Measurements from ENCODE around the gene OR51D1.
A peak's percentile ranks its signal among the peaks of the same experiment; 100 is the strongest.

Gene OR51D1

GRCh38 chr11:4658629-4659445 is 21.6 kb downstream of the OR51D1 start:
- peak overlapping the region; percentile 4 for H2BK5ac ChIP-seq (ENCODE audit: low read depth, low read length, poor library complexity, severe bottlenecking)
- no peaks in the 10 kb centered on the region for H3K4me1 ChIP-seq (ENCODE audit: control insufficient read depth, insufficient read depth, low read depth, low read length)
- H3K36me3 ChIP-seq (ENCODE audit: control insufficient read depth in 1 of 2, insufficient read depth in 2 of 2, low read depth in 1 of 2, low read length in 2 of 2) = no peaks in the 10 kb centered on the region
- no peaks in the 10 kb centered on the region for H3K9me3 ChIP-seq (ENCODE audit: control insufficient read depth, low read length)
- 80% methylated on average over 2 of the region's 5 CpGs for WGBS
- H3K79me1 ChIP-seq (replicated peaks; ENCODE audit: low read length, poor library complexity, severe bottlenecking) = no peaks in the 10 kb centered on the region
- H2AFZ ChIP-seq (ENCODE audit: low read depth, low read length) = no peak overlapping the region
- H3K4me2 ChIP-seq (ENCODE audit: low read length, poor library complexity, severe bottlenecking) = peak overlapping the region; percentile 27
- H3K9ac ChIP-seq (ENCODE audit: low read length) = no peak overlapping the region
- H3K4ac ChIP-seq (ENCODE audit: low read depth in 1 of 2, low read length in 2 of 2) = no peak overlapping the region
- H2BK120ac ChIP-seq (ENCODE audit: low read depth, low read length) = no peak overlapping the region
- no peak overlapping the region for H2BK15ac ChIP-seq (ENCODE audit: low read depth, poor library complexity, severe bottlenecking)
- DNase-seq = no peak
- no peak overlapping the region for H3K18ac ChIP-seq (ENCODE audit: low read depth in 1 of 2, low read length in 2 of 2)
- no peak overlapping the region for H2BK12ac ChIP-seq (ENCODE audit: low read length in 2 of 2)
- H4K8ac ChIP-seq (ENCODE audit: low read length) = no peak overlapping the region
- no peaks in the 10 kb centered on the region for H3K27me3 ChIP-seq (ENCODE audit: control insufficient read depth in 1 of 2, insufficient read depth in 1 of 2, low read length in 2 of 2)
- no peak overlapping the region for H3K14ac ChIP-seq (ENCODE audit: low read length in 2 of 2)
- peak overlapping the region; percentile 87 for H3K27ac ChIP-seq (ENCODE audit: low read length, poor library complexity, severe bottlenecking)
- no peak overlapping the region for H4K91ac ChIP-seq (ENCODE audit: low read length)
- no peak overlapping the region for H3K23ac ChIP-seq (ENCODE audit: low read length in 2 of 2)
- H2AK5ac ChIP-seq (ENCODE audit: low read length, severe bottlenecking) = no peak overlapping the region
- H3K4me3 ChIP-seq (ENCODE audit: insufficient read depth in 1 of 2, low read depth in 1 of 2, low read length in 2 of 2) = no peak overlapping the region

- Histone ChIP-seq H3K18ac (ENCODE audit: low read depth in 1 of 2, low read length in 2 of 2) (no peak overlapping the region), H3K4me3 (ENCODE audit: insufficient read depth in 1 of 2, low read depth in 1 of 2, low read length in 2 of 2) (no peak overlapping the region)
These were observed 25.6 kb downstream of the OR51D1 start for GRCh38 chr11:4662876-4663275.

GRCh38 chr11:4664183-4664582 is 26.9 kb downstream of the OR51D1 start:
- no peak overlapping the region for H2BK5ac ChIP-seq (ENCODE audit: low read depth, low read length, poor library complexity, severe bottlenecking)
- no peak overlapping the region for H3K4me3 ChIP-seq (ENCODE audit: insufficient read depth in 1 of 2, low read depth in 1 of 2, low read length in 2 of 2)
- no peak overlapping the region for H2AFZ ChIP-seq (ENCODE audit: low read depth, low read length)
- no peak for DNase-seq
- no peak overlapping the region for H2BK120ac ChIP-seq (ENCODE audit: low read depth, low read length)
- H4K91ac ChIP-seq (ENCODE audit: low read length) = no peak overlapping the region
- H3K4me2 ChIP-seq (ENCODE audit: low read length, poor library complexity, severe bottlenecking) = no peak overlapping the region
- H3K79me1 ChIP-seq (replicated peaks; ENCODE audit: low read length, poor library complexity, severe bottlenecking) = no peaks in the 10 kb centered on the region
- H2BK15ac ChIP-seq (ENCODE audit: low read depth, poor library complexity, severe bottlenecking) = no peak overlapping the region
- no peak overlapping the region for H3K23ac ChIP-seq (ENCODE audit: low read length in 2 of 2)
- no peak overlapping the region for H3K18ac ChIP-seq (ENCODE audit: low read depth in 1 of 2, low read length in 2 of 2)
- H3K4me1 ChIP-seq (ENCODE audit: control insufficient read depth, insufficient read depth, low read depth, low read length) = no peaks in the 10 kb centered on the region
- H2AK5ac ChIP-seq (ENCODE audit: low read length, severe bottlenecking) = no peak overlapping the region
- no peaks in the 10 kb centered on the region for H3K27me3 ChIP-seq (ENCODE audit: control insufficient read depth in 1 of 2, insufficient read depth in 1 of 2, low read length in 2 of 2)
- H3K27ac ChIP-seq (ENCODE audit: low read length, poor library complexity, severe bottlenecking) = no peak overlapping the region
- no peak overlapping the region for H3K9ac ChIP-seq (ENCODE audit: low read length)
- WGBS = 71% methylated on average over 1 of the region's 3 CpGs
- no peaks in the 10 kb centered on the region for H3K9me3 ChIP-seq (ENCODE audit: control insufficient read depth, low read length)
- H4K8ac ChIP-seq (ENCODE audit: low read length) = no peak overlapping the region
- no peak overlapping the region for H3K4ac ChIP-seq (ENCODE audit: low read depth in 1 of 2, low read length in 2 of 2)
- H3K14ac ChIP-seq (ENCODE audit: low read length in 2 of 2) = no peak overlapping the region
- H2BK12ac ChIP-seq (ENCODE audit: low read length in 2 of 2) = no peak overlapping the region
- H3K36me3 ChIP-seq (ENCODE audit: control insufficient read depth in 1 of 2, insufficient read depth in 2 of 2, low read depth in 1 of 2, low read length in 2 of 2) = no peaks in the 10 kb centered on the region

More at GRCh38 chr11:4662876-4663275, 25.6 kb downstream of the OR51D1 start:
- no peak overlapping the region for H3K23ac ChIP-seq (ENCODE audit: low read length in 2 of 2)
- H2AK5ac ChIP-seq (ENCODE audit: low read length, severe bottlenecking) = no peak overlapping the region
- H3K27me3 ChIP-seq (ENCODE audit: control insufficient read depth in 1 of 2, insufficient read depth in 1 of 2, low read length in 2 of 2) = no peaks in the 10 kb centered on the region
- H3K14ac ChIP-seq (ENCODE audit: low read length in 2 of 2) = no peak overlapping the region
- H3K4me2 ChIP-seq (ENCODE audit: low read length, poor library complexity, severe bottlenecking) = no peak overlapping the region
- no peak overlapping the region for H2AFZ ChIP-seq (ENCODE audit: low read depth, low read length)
- H3K4ac ChIP-seq (ENCODE audit: low read depth in 1 of 2, low read length in 2 of 2) = no peak overlapping the region
- H4K8ac ChIP-seq (ENCODE audit: low read length) = no peak overlapping the region
- H3K79me1 ChIP-seq (replicated peaks; ENCODE audit: low read length, poor library complexity, severe bottlenecking) = no peaks in the 10 kb centered on the region
- H2BK15ac ChIP-seq (ENCODE audit: low read depth, poor library complexity, severe bottlenecking) = no peak overlapping the region
- no peak overlapping the region for H2BK5ac ChIP-seq (ENCODE audit: low read depth, low read length, poor library complexity, severe bottlenecking)
- H2BK120ac ChIP-seq (ENCODE audit: low read depth, low read length) = no peak overlapping the region
- H3K36me3 ChIP-seq (ENCODE audit: control insufficient read depth in 1 of 2, insufficient read depth in 2 of 2, low read depth in 1 of 2, low read length in 2 of 2) = no peaks in the 10 kb centered on the region
- WGBS = 86% methylated on average over 6 of the region's 6 CpGs
- no peak overlapping the region for H4K91ac ChIP-seq (ENCODE audit: low read length)
- no peaks in the 10 kb centered on the region for H3K9me3 ChIP-seq (ENCODE audit: control insufficient read depth, low read length)
- H3K9ac ChIP-seq (ENCODE audit: low read length) = no peak overlapping the region
- H3K27ac ChIP-seq (ENCODE audit: low read length, poor library complexity, severe bottlenecking) = no peak overlapping the region
- H3K4me1 ChIP-seq (ENCODE audit: control insufficient read depth, insufficient read depth, low read depth, low read length) = no peaks in the 10 kb centered on the region
- no peak overlapping the region for H2BK12ac ChIP-seq (ENCODE audit: low read length in 2 of 2)
- no peak for DNase-seq

- Histone ChIP-seq H3K4me2 (ENCODE audit: low read length, poor library complexity, severe bottlenecking) (no peak overlapping the region), H3K4me3 (ENCODE audit: insufficient read depth in 1 of 2, low read depth in 1 of 2, low read length in 2 of 2) (no peak overlapping the region), H3K4ac (ENCODE audit: low read depth in 1 of 2, low read length in 2 of 2) (no peak overlapping the region), H2BK12ac (ENCODE audit: low read length in 2 of 2) (no peak overlapping the region), H2BK15ac (ENCODE audit: low read depth, poor library complexity, severe bottlenecking) (no peak overlapping the region), H3K9me3 (ENCODE audit: control insufficient read depth, low read length) (no peaks in the 10 kb centered on the region), H3K79me1 (replicated peaks; ENCODE audit: low read length, poor library complexity, severe bottlenecking) (no peaks in the 10 kb centered on the region), H3K14ac (ENCODE audit: low read length in 2 of 2) (no peak overlapping the region), H4K91ac (ENCODE audit: low read length) (no peak overlapping the region), H3K27ac (ENCODE audit: low read length, poor library complexity, severe bottlenecking) (no peak overlapping the region), H3K27me3 (ENCODE audit: control insufficient read depth in 1 of 2, insufficient read depth in 1 of 2, low read length in 2 of 2) (no peaks in the 10 kb centered on the region), H3K9ac (ENCODE audit: low read length) (no peak overlapping the region), H4K8ac (ENCODE audit: low read length) (no peak overlapping the region), H3K36me3 (ENCODE audit: control insufficient read depth in 1 of 2, insufficient read depth in 2 of 2, low read depth in 1 of 2, low read length in 2 of 2) (no peaks in the 10 kb centered on the region), H2BK5ac (ENCODE audit: low read depth, low read length, poor library complexity, severe bottlenecking) (no peak overlapping the region), H2BK120ac (ENCODE audit: low read depth, low read length) (no peak overlapping the region), H3K23ac (ENCODE audit: low read length in 2 of 2) (no peak overlapping the region), H2AK5ac (ENCODE audit: low read length, severe bottlenecking) (no peak overlapping the region), H3K4me1 (ENCODE audit: control insufficient read depth, insufficient read depth, low read depth, low read length) (no peaks in the 10 kb centered on the region), H2AFZ (ENCODE audit: low read depth, low read length) (no peak overlapping the region), H3K18ac (ENCODE audit: low read depth in 1 of 2, low read length in 2 of 2) (no peak overlapping the region)
- DNase-seq = no peak
- whole genome bisulfite sequencing = 25% methylated on average over 1 of the region's 3 CpGs
These were observed 27.5 kb downstream of the OR51D1 start for GRCh38 chr11:4664786-4665185.

All from mesenchymal stem cell (in vitro differentiated cells and primary cell).